Muscle of leg (tissue), 11 donors: ENCODE results near the gene LMF1. TPM values are rescaled to one million over a fixed set of nuclear protein-coding genes. Genes with fewer than 3 reads are reported as not detected.

Source experiments
- DNase-seq: peaks from one replicate; pipeline ENCODE4 v3.0.0; 2013
- H3K27ac ChIP-seq: one replicate; pipeline ENCODE4 v1.5.1; 2013; ENCODE audit warnings: mild to moderate bottlenecking, low read length, control low read depth
- H3K27me3 ChIP-seq: one replicate; pipeline ENCODE4 v1.6.1; 2013; ENCODE audit warnings: low read length; ENCODE audit not compliant: control insufficient read depth, insufficient read depth
- H3K36me3 ChIP-seq: one replicate; pipeline ENCODE4 v1.6.1; 2013; ENCODE audit warnings: low read length; ENCODE audit not compliant: control insufficient read depth, insufficient read depth
- H3K4me1 ChIP-seq: one replicate; pipeline ENCODE4 v1.6.1; 2013; ENCODE audit warnings: low read length; ENCODE audit not compliant: control insufficient read depth, insufficient read depth
- H3K4me3 ChIP-seq: one replicate; pipeline ENCODE4 v1.5.1; 2013; ENCODE audit warnings: low read length, control low read depth
- H3K9me3 ChIP-seq: replicated peaks from 2 replicates; pipeline ENCODE4 v1.6.1; 2013; ENCODE audit warnings: low read depth, low read length; ENCODE audit not compliant: control insufficient read depth
- WGBS: methylation state at CpG from one replicate; pipeline ENCODE4 v1.1.5; 2013; ENCODE audit warnings: missing lambda C conversion rate; ENCODE audit not compliant: insufficient coverage; 5-methylcytosine and 5-hydroxymethylcytosine counted together
- polyA plus RNA-seq, 8 donors: library from polyadenylated mRNA; unstranded; fragments of 120-200 nt; gene quantifications; one replicate each; pipeline versions ENCODE4 v1.2.1 to v1.2.3, GENCODE V29; 2013; ENCODE audit warnings: inconsistent platforms in 1 of 8, low replicate concordance in 1 of 8; ENCODE audit not compliant: insufficient read length in 8 of 8, insufficient read depth in 1 of 8
- total RNA-seq: library from RNA; stranded (reverse); fragments of 120-200 nt; gene quantifications from one replicate; pipeline ENCODE4 v1.2.4, GENCODE V29; 2013

The LMF1 gene
- total and polyA plus RNA-seq, 9 donors: 8.7 to 14.1 (median 10.2) TPM

GRCh38 chr16:878886-879285 lies 91.9 kb downstream of the LMF1 start:
- Histone ChIP-seq H3K27me3 (peaks cover 2% of the 10 kb centered on the region), H3K4me1 (peaks cover 8% of the 10 kb centered on the region), H3K4me3 (no peak overlapping the region), H3K9me3 (peaks cover 6% of the 10 kb centered on the region), H3K36me3 (no peaks in the 10 kb centered on the region), H3K27ac (no peak overlapping the region)
- WGBS: 62% methylated on average over 6 of the region's 14 CpGs
- no peak for DNase-seq

GRCh38 chr16:878072-878784 lies 92.6 kb downstream of the LMF1 start:
- Histone ChIP-seq H3K27me3 (peaks cover 2% of the 10 kb centered on the region), H3K36me3 (no peaks in the 10 kb centered on the region), H3K4me1 (peaks cover 13% of the 10 kb centered on the region), H3K9me3 (peaks cover under 1% of the 10 kb centered on the region), H3K27ac (no peak overlapping the region), H3K4me3 (no peak overlapping the region)
- no peak for DNase-seq
- WGBS: 65% methylated on average over 39 of the region's 44 CpGs

GRCh38 chr16:877242-878071 lies 93.3 kb downstream of the LMF1 start:
- 87% methylated on average over 21 of the region's 31 CpGs for WGBS
- no peak for DNase-seq
- H3K9me3 ChIP-seq: no peaks in the 10 kb centered on the region
- H3K27me3 ChIP-seq: peaks cover 2% of the 10 kb centered on the region
- no peaks in the 10 kb centered on the region for H3K36me3 ChIP-seq
- H3K27ac ChIP-seq: no peak overlapping the region
- peaks cover 20% of the 10 kb centered on the region for H3K4me1 ChIP-seq
- no peak overlapping the region for H3K4me3 ChIP-seq

- DNase-seq: no peak
Measured at GRCh38 chr16:876523-877241, 94.1 kb downstream of the LMF1 start.

GRCh38 chr16:876041-876335 lies 94.8 kb downstream of the LMF1 start:
- Histone ChIP-seq H3K9me3 (no peaks in the 10 kb centered on the region), H3K36me3 (peaks cover under 1% of the 10 kb centered on the region), H3K27ac (no peak overlapping the region), H3K4me1 (peaks cover 24% of the 10 kb centered on the region), H3K27me3 (peaks cover 2% of the 10 kb centered on the region), H3K4me3 (no peak overlapping the region)
- WGBS: 87% methylated on average over 22 of the region's 22 CpGs
- no peak for DNase-seq

More at GRCh38 chr16:876523-877241, 94.1 kb downstream of the LMF1 start:
- Histone ChIP-seq H3K36me3 (no peaks in the 10 kb centered on the region), H3K27me3 (peaks cover 2% of the 10 kb centered on the region), H3K4me1 (peaks cover 24% of the 10 kb centered on the region), H3K4me3 (no peak overlapping the region), H3K9me3 (no peaks in the 10 kb centered on the region), H3K27ac (no peak overlapping the region)
- WGBS: 79% methylated on average over 18 of the region's 25 CpGs

GRCh38 chr16:875182-876040 lies 95.4 kb downstream of the LMF1 start:
- Histone ChIP-seq H3K4me3 (no peak overlapping the region), H3K36me3 (peaks cover 3% of the 10 kb centered on the region), H3K9me3 (no peaks in the 10 kb centered on the region), H3K27me3 (peaks cover 2% of the 10 kb centered on the region), H3K27ac (no peak overlapping the region), H3K4me1 (peaks cover 28% of the 10 kb centered on the region)
- 89% methylated on average over 26 of the region's 30 CpGs for WGBS
- DNase-seq: no peak

GRCh38 chr16:874366-875181 lies 96.2 kb downstream of the LMF1 start:
- no peak overlapping the region for H3K4me3 ChIP-seq
- peaks cover 5% of the 10 kb centered on the region for H3K36me3 ChIP-seq
- 89% methylated on average over 47 of the region's 48 CpGs for WGBS

GRCh38 chr16:873889-874288 lies 96.9 kb downstream of the LMF1 start:
- Histone ChIP-seq H3K27ac (no peak overlapping the region), H3K36me3 (peaks cover 6% of the 10 kb centered on the region), H3K27me3 (peaks cover 2% of the 10 kb centered on the region), H3K4me3 (no peak overlapping the region), H3K9me3 (no peaks in the 10 kb centered on the region), H3K4me1 (peaks cover 30% of the 10 kb centered on the region)
- WGBS: 87% methylated on average over 17 of the region's 22 CpGs
- DNase-seq: no peak

More at GRCh38 chr16:874366-875181, 96.2 kb downstream of the LMF1 start:
- H3K27me3 ChIP-seq: peaks cover 2% of the 10 kb centered on the region
- DNase-seq: no peak
- peaks cover 28% of the 10 kb centered on the region for H3K4me1 ChIP-seq
- H3K9me3 ChIP-seq: no peaks in the 10 kb centered on the region
- no peak overlapping the region for H3K27ac ChIP-seq

GRCh38 chr16:873243-873661 lies 97.5 kb downstream of the LMF1 start:
- WGBS: 88% methylated on average over 24 of the region's 29 CpGs
- Histone ChIP-seq H3K4me3 (no peak overlapping the region), H3K36me3 (peaks cover 6% of the 10 kb centered on the region), H3K27ac (no peak overlapping the region), H3K9me3 (no peaks in the 10 kb centered on the region), H3K4me1 (peaks cover 37% of the 10 kb centered on the region), H3K27me3 (peaks cover 1% of the 10 kb centered on the region)
- no peak for DNase-seq
